HG02588 (cell line): ENCODE measurements around the gene CFAP97.
"Not testable (repeated sequence)": the region's sequence is repeated elsewhere in the genome, so short reads cannot be mapped to it uniquely, and the experiment has no call there.

Experiments used
- ATAC-seq: cut with Tn5 transposase; IDR thresholded peaks from one replicate; pipeline ENCODE4 v1.9.1; 2021; ENCODE audit warnings: mild to moderate bottlenecking, moderate library complexity; ENCODE audit not compliant: unreplicated experiment

The CFAP97 gene

GRCh38 chr4:185142912-185143600, 60.7 kb downstream of the CFAP97 start, which contains the start of gene SLC25A4:
Gene SLC25A4, plus strand, starts transcription at chr4:185143266. Its CDS starts 107 bp downstream, at chr4:185143373.
- ATAC-seq: peak; percentile 95

- no peak for ATAC-seq
Observed at GRCh38 chr4:185142564-185142911, 61.3 kb downstream of the CFAP97 start.

- no peak for ATAC-seq
Observed at GRCh38 chr4:185141777-185142176, 62.0 kb downstream of the CFAP97 start.

GRCh38 chr4:185139736-185140135, 64.1 kb downstream of the CFAP97 start:
- no peak for ATAC-seq

GRCh38 chr4:185138161-185138560, 65.6 kb downstream of the CFAP97 start:
- ATAC-seq: no peak

GRCh38 chr4:185137233-185137925, 66.4 kb downstream of the CFAP97 start:
- no peak for ATAC-seq

- no peak for ATAC-seq
Observed at GRCh38 chr4:185134307-185134869, 69.4 kb downstream of the CFAP97 start.

GRCh38 chr4:185128272-185129119, 75.3 kb downstream of the CFAP97 start:
- ATAC-seq: peak; percentile 57

- ATAC-seq: no peak
Observed at GRCh38 chr4:185127021-185127925, 76.5 kb downstream of the CFAP97 start.

GRCh38 chr4:185124006-185124405, 79.8 kb downstream of the CFAP97 start:
- ATAC-seq: no peak

GRCh38 chr4:185122681-185123345, 81.0 kb downstream of the CFAP97 start:
- ATAC-seq: peak; percentile 60

GRCh38 chr4:185120631-185120946, 83.2 kb downstream of the CFAP97 start:
- no peak for ATAC-seq

GRCh38 chr4:185119927-185120630, 83.7 kb downstream of the CFAP97 start:
- no peak for ATAC-seq

- ATAC-seq: not testable (repeated sequence)
Observed at GRCh38 chr4:185119467-185119866, 84.3 kb downstream of the CFAP97 start.

- ATAC-seq: no peak
Observed at GRCh38 chr4:185118876-185119275, 84.9 kb downstream of the CFAP97 start.

- no peak for ATAC-seq
Observed at GRCh38 chr4:185117300-185117934, 86.4 kb downstream of the CFAP97 start.

GRCh38 chr4:185115827-185116232, 88.0 kb downstream of the CFAP97 start:
- no peak for ATAC-seq

GRCh38 chr4:185113340-185113739, 90.5 kb downstream of the CFAP97 start:
- no peak for ATAC-seq

GRCh38 chr4:185112104-185112503, 91.7 kb downstream of the CFAP97 start:
- no peak for ATAC-seq
